NCI-H1092 (cell line): ENCODE results near the gene TXN2.
"Not testable (repeated sequence)": the region's sequence is repeated elsewhere in the genome, so short reads cannot be mapped to it uniquely, and the experiment has no call there.

ENCODE experiments used
- DNase-seq: peaks from one replicate; lab custom pipeline; 2025; lab: John Stamatoyannopoulos, UW

Gene TXN2

DNA sequence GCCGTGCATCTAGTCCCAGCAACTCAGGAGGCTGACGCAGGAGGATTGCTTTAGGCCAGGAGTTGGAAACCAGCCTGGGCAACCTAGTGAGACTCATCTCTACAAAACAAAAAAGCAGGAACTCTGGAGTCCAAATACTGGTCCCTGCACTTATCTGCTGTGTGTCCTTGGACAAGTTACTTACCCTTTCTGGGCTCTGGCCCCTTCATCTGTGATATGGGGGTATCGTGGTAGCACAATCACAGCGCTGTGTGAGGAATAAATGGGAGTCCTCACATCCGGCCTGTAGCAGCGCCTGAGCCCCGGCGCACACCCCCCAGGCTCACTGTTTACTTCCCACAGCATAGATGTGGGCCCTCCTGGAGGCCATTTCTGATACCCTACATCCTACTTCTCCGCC, 49.5 kb downstream of the TXN2 start:
- no peak for DNase-seq

DNA sequence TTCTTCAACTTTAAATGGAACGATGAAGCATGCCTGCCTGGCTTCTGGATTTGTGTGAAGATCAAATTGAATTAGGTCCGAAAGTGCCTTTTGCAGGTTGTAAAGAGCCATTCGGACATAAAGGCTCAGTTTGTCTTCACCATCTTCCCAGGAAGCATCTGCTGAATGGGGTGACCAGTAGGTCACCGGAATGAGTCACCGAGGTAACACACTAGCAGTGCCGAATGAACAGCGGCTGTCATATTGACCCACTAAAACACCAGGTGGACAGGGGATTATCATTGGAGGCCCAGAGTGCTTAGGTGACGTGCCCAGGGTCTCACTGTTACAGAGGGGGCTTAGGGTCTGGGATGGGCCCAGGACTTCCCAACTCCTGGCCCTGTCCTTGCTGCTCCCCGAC, 50.6 kb downstream of the TXN2 start:
- no peak for DNase-seq

DNA sequence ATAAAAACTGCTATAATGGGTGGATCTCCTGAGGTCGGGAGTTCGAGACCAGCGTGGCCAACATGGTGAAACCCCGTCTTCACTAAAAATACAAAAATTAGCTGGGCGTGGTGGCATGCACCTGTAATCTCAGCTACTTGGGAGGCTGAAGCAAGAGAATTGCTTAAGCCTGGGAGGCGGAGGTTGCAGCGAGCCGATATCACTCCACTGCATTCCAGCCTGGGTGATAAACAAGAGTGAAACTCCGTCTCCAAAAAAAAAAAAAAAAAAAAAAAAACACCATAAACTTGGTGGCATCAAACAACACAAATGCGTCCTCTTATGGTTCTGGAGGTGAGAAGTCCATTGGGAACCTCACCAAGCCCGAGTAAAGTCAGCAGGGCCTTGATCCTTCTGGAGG, 53.5 kb downstream of the TXN2 start:
- not testable (repeated sequence) for DNase-seq

DNA sequence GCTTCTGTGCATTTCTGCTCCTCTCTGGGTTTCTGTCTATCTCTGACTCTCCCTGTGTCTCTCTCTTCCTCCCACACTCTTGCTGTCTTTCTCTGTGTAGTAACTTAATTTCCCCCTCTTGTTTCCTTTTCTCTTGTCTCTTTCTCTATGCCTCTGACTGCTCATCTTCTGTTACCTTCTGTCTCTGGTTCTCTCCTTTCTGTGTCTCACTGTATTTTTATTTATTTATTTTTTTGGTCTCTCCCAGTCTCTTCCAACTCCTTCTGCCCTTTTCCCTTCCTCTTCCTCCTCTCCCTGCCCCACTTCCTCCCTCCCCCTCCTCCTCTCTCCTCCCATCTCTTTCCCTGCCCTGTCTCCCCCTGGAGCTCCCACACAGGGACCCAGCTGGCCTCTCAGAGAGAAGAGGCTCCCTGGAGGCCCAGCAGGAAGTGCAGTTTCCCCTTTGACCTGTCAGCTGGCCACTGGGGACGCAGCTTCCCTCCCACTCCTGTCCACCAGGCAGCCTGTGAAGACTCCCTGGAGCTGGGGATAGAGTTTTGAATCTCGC, 55.4 kb downstream of the TXN2 start:
- DNase-seq, result no peak

DNA sequence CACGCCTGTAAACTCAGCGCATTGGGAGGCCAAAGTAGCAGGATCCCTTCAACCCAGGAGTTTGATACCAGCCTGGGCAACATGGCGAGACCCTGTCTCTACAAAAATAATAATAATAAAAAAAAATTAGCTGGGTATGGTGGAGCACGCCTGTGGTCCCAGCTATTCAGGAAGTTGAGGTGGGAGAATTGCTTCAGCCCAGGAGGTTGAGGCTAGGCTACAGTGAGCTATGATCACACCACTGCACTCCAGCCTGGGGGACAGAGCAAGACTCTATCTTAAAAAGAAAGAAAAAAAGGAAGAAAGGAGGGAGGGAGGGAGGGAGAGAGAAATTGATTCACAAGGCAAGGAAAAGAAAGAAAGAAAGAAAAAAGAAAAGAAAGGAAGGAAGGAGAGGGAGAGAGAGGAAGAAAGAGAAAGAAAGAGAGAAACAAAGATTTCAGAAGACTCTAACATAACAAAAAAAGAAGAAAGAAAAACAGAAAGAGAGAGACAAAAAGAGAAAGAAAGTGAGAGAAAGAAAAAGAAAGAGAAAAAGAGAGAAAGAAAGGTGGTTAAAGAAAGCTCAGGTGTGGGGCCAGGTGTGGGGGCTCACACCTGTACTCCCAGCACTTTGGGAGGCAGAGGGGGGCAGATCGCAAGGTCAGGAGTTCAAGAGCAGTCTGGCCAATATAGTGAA, 56.4 kb downstream of the TXN2 start:
- DNase-seq, result no peak

DNA sequence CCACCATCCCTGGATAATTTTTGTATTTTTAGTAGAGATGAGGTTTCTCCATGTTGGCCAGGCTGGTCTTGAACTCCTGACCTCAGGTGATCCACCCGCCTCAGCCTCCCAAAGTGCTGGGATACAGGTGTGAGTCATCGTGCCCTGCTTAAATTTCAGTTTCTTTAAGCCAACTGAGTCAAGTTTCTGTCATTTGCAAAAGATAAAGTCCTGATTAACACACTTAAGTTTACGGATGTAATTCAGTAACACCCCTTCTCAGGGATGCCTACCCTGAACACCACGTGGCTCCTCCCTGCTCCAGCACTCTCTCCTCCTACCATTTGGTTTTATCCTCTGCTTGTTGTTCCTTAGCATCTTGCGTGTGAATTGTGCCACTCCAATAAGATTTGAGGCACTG, 57.0 kb downstream of the TXN2 start:
- not testable (repeated sequence) for DNase-seq

DNA sequence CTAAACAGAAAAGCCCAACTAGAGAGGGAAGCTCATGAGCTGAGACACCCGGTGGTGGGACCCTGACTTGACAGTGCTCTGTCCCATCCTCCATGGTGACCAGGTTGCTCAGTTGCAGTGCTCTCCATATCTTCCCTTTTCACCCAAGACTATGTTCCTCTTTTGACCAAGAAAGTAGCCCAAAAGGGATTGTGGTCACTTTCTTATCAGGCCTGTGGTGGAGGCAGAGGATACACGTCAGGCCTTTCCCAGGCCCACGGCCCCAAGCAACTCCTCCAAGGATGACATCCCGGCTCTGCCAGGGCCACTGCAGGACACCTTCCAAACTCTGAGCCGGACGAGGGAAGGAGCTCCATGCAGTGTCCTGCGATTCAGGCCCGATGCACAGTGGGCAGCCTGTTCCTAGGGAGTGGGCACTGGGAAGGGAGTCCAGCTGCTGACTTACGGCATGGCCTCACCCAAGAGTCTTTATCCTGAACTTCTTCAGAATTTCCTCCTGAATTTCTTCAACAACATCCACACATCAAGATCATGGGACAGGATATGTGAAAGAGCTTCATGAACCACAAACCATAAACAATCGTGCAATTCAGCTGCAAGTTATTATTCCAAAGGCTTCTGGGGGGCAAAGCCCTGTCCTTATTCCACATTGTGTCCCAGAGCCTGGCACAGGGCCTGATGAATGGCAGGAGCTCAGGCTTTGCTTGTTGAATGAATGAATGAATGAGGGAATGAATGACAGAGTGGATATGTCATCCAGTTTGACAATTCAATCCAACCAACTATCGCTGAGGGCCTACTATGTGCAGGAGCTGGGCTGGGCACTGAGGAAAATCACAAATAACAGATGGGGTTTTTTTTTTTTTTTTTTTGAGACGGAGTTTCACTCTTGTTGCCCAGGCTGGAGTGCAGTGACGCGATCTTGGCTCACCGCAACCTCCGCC, 57.7 kb downstream of the TXN2 start:
- no peak for DNase-seq

DNA sequence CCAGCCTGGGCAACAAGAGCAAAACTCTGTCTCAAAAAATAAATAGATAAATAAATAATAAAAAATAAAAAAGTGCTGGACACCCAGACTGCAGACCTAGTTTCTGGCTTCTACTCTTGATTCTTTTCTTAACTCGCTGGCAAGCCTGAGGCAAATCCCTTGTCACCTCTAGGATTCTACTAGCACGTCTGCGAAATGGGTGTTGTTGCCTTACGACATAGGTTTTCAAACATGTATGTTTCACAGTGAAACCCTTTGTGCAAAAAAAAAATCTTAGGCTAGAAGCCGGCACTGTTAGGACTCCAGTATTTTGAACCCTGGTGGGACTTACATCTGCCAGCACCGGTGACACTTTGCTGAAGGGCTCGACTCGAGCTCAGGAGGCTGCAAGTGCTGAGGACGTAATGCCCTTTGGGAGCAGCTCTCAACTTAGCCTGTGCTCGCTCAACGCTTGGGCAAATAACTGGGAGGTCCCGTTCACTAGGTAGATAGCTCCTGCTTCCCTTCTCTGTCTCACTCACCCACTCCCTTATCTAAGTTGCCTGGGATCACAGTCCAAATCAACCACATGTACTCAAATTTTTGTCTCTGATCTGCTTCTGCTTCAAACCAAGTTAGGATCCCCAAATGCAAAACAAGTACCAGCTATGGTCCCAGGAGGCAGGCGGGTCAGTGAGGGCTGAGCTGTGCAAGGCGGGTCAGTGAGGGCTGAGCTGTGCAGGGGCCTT, 59.0 kb downstream of the TXN2 start:
- no peak for DNase-seq

DNA sequence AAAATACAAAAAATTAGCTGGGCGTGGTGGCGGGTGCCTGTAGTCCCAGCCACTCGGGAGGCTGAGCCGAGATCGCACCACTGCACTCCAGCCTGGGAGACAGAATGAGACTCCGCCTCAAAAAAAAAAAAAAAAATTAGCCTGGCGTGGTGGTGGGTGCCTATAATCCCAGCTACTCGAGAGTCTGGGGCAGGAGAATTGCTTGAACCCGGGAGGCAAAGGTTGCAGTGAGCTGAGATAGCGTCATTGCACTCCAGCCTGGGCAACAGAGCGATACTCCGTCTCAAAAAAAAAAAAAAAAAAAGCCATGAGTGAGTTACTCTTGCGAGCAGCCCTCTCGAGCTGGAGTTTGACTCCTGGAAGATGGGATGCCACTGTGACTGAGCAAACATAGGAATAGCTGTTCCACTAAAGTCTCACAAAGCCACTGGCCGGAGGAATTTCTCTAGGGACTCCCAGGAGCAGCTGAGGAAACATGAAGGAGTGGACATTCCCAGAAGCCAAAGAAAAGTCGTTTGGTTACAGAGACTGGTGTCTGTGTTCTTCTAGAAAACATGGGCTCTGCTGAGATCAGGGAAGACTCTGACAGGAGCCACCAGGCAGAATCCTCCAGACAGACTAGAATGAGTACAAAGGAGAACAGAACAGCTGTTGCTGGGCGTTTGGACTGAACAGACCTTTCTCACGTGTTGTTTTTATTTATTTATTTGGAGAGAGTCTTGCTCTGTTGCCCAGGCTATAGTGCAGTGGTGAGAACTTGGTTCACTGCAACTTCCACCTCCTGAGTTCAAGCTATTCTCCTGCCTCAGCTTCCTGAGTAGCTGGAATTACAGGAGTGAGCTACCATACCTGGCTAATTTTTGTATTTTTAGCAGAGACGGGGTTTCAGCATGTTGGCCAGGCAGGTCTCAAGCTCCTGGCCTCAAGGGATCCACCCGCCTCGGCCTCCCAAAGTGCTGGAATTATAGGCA, 61.2 kb downstream of the TXN2 start:
- no peak for DNase-seq

DNA sequence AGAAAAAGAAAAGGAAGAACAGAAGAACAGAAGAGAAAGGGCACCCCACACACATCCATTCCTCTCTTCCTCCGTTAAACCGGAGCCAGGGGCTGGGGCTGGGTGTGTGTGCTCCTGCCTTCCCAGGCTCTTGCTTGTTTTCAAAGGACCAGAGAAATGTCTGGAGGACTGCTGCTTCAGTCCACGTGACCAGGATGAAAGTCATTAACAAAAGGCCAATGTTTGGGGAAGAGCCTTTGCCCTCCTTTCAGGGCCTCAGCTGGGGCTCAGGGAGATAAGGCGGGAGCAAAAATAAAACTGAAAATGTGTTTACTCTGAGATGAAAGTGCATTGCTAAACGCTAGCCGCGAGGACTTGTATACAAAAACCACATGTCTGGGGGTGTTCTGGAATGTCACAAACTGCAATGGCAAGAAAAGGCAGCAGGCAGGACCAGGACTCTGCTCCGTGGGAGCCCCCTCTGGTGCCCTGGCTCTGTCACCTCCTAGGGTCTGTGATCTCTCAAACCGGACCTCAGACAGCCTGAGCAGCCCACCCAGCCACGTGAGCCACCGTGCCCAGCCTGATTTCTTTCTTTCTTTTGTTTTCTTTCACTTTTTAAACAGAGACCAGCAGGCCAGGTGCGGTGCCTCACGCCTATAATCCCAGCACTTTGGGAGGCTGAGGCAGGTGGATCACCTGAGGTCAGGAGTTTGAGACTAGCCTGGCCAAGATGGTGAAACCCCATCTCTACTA, 62.1 kb downstream of the TXN2 start:
- no peak for DNase-seq

DNA sequence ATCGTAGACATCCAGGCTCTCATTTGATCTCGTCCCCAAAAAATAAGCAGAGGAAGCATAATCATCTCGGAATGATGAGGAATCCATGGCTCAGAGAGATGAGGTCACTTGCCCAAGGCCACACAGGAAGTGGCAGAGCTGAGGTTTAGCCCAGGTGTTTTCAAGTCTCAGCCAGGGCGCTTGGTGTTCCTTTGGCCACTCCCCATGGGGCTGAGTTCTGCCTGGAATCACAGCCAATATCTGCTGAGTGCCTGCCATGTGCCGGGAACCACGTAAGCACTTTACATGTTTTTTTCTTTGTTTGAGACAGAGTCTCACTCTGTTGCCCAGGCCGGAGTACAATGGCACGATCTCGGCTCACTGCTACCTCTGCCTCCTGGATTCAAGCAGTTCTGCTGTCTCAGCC, 64.2 kb downstream of the TXN2 start:
- DNase-seq, result no peak
